Measurements from ENCODE around the gene GABRD. TPM values are rescaled to one million over a fixed set of nuclear protein-coding genes. Genes with fewer than 3 reads are reported as not detected.

Gene GABRD
- total and polyA plus RNA-seq, 12 donors = 0.30 to 1.1 (median 0.49) TPM; not detected in 2

GRCh38 chr1:2000432-2000831, 18.7 kb upstream of the GABRD start:
- Histone ChIP-seq H3K4me1 (peaks cover 0 to 15% (median 0%) of the 10 kb centered on the region in 9 donors), H3K4me3 (no peak overlapping the region), H3K9me3 (no peaks in the 10 kb centered on the region), H3K27ac (no peak overlapping the region), H3K36me3 (no peaks in the 10 kb centered on the region), H3K27me3 (peaks cover 4 to 64% (median 42%) of the 10 kb centered on the region in 7 donors)
- ATAC-seq (no peak), DNase-seq (no peak)
- TF ChIP-seq CTCF (IDR thresholded peaks at IDR 0.05) = no peak
- intact Hi-C loops (cut with DNase I) = no loop called here
- 87 to 88% methylated on average over 7 of the region's 7 CpGs for WGBS, 2 donors

- Histone ChIP-seq H3K36me3 (no peaks in the 10 kb centered on the region), H3K27me3 (peaks cover 4 to 68% (median 46%) of the 10 kb centered on the region in 7 donors), H3K4me1 (peaks cover 0 to 13% (median 0%) of the 10 kb centered on the region in 9 donors), H3K27ac (no peak overlapping the region), H3K4me3 (no peak overlapping the region), H3K9me3 (no peaks in the 10 kb centered on the region)
- ATAC-seq (no peak), DNase-seq (no peak)
- no peak for TF ChIP-seq CTCF (IDR thresholded peaks at IDR 0.05)
- intact Hi-C loops (cut with DNase I) = no loop called here
- WGBS, 2 donors = 84 to 93% methylated on average over 9 of the region's 9 CpGs
Observed at GRCh38 chr1:2000850-2001249, 18.3 kb upstream of the GABRD start.

DNA sequence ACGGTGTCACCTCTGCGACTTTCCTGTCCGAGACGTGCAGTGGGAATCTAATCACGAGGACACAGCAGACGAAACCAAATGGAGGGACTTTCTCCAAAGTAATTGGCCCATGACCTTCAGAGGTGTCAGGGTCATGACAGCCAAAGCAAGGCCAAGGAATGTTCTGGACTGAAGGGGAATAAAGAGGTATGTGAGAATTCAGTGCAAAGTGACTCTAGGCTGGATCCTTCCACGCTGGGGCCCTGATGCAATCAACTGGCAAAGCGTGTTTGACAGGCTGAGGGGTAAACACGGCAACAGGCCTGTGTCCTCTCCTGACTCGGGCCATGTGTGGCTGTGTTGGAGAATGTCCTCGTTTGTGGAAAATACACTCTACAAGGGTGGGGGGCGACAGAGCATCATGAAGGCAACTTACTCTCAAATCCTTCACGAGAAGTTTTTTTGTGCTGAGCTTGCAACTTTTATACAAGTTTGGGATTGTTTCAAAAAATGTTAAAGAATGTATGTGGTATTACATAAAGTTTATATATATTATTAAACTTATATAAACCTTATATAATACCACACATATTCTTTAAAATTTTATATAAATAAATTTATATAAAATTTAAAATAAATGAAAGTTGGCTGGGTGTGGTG, 17.3 kb upstream of the GABRD start:
- 80 to 84% methylated on average over 13 of the region's 13 CpGs for WGBS, 2 donors
- TF ChIP-seq CTCF (IDR thresholded peaks at IDR 0.05) = no peak
- Histone ChIP-seq H3K4me1 (peaks cover 0 to 7% (median 0%) of the 10 kb centered on the region in 9 donors), H3K4me3 (no peak overlapping the region), H3K9me3 (no peaks in the 10 kb centered on the region), H3K36me3 (no peaks in the 10 kb centered on the region), H3K27me3 (peaks cover 4 to 75% (median 52%) of the 10 kb centered on the region in 7 donors), H3K27ac (no peak overlapping the region)
- no peak for DNase-seq
- ATAC-seq = no peak
- intact Hi-C loops (cut with DNase I) = no loop called here

- Histone ChIP-seq H3K4me3 (peak within 1 kb of the TSS in 4 of 10 donors; percentile 6 to 24 (median 16)), H3K9me3 (no peaks in the 10 kb centered on the region), H3K4me1 (peaks cover 0 to 7% (median 0%) of the 10 kb centered on the region in 9 donors), H3K27ac (no peak within 1 kb of the TSS), H3K27me3 (peaks cover 4 to 80% (median 64%) of the 10 kb centered on the region in 7 donors), H3K36me3 (no peaks in the 10 kb centered on the region)
- ATAC-seq (peak in 4 of 8 donors; percentile 23 to 52 (median 44)), DNase-seq (peak; percentile 30 to 41)
- no peak for TF ChIP-seq CTCF (IDR thresholded peaks at IDR 0.05)
- intact Hi-C loops (cut with DNase I) = no loop called here
- WGBS, 2 donors = 4 to 7% methylated on average over 49 of the region's 49 CpGs
Observed at GRCh38 chr1:2003541-2004131, 15.5 kb upstream of the GABRD start, which contains the start of gene CFAP74. Gene CFAP74 (minus strand): TSS chr1:2003786. CDS start chr1:1990956, 12,830 bp downstream.
